Dermis blood vessel endothelial cell (primary cell): ENCODE data around the gene PGGHG. TPM values are rescaled to one million over a fixed set of nuclear protein-coding genes. Genes with fewer than 3 reads are reported as not detected.
"Not testable (repeated sequence)": the region's sequence is repeated elsewhere in the genome, so short reads cannot be mapped to it uniquely, and the experiment has no call there.

ENCODE experiments used
- DNase-seq: peaks from one replicate; pipeline ENCODE4 v3.0.0; 2010
- total RNA-seq: library from RNA; depleted of rRNA; stranded (reverse); fragments of >200 nt; gene quantifications from 2 replicates; pipeline ENCODE4 v1.2.3, GENCODE V29; 2014

The PGGHG gene
- total RNA-seq, 1 donor from 2014 or later = 28.4 TPM

DNA sequence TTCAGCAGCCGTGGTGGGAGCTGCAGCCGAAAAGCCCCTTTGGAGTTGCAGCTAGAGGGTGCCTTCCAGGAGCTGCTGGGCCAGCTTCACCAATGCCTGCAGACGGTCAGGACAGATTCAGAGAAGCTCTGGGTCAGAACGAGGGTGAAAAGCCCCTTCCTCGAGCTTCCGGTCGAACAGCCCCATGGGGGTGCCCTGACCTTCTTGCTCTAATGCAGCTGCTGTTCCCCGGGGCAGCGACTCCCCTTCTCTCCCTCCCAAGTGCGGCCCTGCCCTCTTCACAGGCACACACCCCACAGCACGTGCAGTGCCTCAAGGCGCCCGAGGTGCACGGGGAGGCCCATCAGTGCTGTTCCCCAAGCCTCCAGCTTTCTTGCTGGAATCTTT, 41.4 kb downstream of the PGGHG start:
- no peak for DNase-seq

DNA sequence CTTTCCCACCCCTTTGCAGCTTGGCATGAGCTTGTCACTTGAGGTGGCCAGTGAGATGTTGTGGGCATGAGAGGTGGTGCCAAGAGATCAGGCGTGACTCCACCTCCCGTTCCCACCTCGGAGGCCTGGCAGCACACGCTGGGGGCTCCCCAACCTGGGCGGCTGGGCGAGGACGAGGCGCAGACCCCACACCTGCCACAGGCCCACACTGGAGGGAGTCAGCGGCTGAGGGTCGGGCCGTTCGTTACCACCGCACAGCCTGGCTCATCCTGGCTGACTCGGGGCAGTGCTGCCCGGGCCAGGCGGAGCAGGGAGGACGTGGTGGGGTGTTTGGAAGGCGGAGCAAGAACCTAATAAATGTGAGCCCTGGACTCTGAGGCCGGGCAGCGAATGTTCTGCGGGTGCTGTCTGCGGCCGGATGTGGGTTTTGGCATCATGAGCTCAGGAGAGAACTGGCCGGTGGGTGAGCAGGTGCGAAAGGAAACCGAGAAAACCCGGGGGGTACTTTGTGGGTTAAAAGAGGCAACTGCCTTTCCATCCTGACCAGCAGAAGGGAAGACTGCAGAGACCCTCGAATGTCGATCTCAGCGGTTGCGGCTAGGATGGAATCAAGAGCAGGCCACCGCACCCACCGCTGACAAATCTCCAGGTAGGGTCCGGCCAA, 41.9 kb downstream of the PGGHG start:
- DNase-seq = no peak

DNA sequence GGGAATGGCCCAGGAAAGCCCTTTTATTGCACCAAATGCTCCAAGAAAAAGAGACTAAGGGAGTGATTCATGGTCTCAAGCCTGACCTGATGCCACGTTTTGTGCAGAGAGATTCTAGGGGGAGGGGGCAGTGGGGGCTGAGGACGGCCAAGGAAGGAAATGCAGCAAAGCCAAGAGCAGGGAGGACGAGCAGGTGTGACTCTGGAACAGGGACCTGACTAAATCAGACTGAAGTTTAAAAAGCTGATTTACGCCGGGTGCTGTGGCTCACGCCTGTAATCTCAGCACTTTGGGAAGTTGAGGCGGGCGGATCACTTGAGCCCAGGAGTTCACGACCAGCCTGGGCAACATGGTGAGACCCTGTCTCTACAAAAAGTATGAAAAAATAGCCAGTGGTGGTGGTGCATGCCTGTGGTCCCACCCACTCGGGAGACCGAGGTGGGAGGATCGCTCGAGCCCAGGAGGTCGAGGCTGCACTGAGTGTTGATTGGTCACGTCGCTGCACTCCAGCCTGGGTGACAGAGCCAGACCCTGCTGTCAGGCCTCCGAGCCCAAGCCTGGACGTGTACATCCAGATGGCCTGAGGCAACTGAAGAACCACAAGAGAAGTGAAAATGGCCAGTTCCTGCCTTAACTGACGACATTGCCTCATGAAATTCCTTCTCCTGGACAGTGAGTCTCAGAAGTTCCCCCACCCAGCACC, 42.6 kb downstream of the PGGHG start:
- DNase-seq = no peak

DNA sequence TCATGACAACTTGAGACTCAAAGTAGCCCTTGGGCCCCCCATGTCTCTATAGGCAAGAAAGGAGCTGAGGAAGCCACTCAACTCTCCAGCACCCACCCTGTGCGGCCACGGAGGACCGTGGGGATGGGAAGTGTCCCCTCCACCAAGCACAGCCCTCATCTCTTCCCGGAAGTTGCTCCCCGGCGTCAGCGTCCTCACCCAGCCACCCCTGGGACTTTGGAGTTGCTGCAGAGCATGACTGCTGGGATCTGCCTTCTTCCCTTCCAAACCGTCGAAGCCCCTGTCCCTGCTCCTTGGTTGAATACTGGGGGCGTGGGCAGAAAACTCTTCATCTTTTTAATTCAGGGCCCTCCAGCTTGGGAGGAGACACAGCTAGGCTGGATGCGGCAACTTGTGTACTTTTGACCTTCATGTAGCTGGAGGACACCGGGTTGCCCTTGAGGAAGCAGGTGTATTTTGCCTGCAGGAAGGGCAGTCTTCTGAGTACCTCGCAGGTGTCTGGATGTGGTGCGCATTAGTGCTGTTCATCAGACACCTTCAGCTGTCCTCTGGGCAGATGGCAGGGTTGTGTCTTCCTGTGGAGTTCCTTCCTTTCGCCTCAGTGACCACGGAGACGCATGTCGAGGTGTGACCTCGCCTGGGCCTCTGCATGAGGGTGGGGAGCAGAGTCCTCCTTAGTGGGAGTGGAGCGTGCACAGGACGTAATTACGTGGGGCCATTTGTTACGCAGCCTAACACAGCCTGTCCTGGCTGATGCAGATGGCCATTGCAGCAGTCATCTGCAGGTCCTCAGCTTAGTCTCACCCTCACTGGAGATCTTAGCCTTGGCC, 43.9 kb downstream of the PGGHG start:
- no peak for DNase-seq

DNA sequence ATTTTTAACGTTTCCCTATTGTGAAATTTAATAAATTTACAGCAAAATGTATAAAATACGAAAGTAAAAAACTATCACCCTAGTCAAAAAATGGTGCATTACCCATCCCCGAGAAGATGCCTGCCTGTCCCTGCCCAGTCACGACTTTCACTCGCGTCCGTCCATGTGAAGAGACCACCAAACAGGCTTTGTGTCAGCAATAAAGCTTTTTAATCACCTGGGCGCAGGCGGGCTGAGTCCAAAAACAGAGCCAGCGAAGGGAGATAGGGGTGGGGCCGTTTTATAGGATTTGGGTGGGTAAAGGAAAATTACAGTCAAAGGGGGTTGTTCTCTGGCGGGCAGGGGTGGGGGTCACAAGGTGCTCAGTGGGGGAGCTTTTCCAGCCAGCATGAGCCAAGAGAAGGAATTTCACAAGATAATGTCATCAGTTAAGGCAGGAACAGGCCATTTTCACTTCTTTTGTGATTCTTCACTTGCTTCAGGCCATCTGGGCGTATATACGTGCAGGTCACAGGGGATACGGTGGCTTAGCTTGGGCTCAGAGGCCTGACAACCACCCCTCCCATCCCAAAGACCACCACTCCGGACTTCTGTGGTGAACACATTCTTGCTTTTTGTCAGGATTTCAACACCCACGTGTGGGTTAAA, 44.8 kb downstream of the PGGHG start:
- DNase-seq = not testable (repeated sequence)

DNA sequence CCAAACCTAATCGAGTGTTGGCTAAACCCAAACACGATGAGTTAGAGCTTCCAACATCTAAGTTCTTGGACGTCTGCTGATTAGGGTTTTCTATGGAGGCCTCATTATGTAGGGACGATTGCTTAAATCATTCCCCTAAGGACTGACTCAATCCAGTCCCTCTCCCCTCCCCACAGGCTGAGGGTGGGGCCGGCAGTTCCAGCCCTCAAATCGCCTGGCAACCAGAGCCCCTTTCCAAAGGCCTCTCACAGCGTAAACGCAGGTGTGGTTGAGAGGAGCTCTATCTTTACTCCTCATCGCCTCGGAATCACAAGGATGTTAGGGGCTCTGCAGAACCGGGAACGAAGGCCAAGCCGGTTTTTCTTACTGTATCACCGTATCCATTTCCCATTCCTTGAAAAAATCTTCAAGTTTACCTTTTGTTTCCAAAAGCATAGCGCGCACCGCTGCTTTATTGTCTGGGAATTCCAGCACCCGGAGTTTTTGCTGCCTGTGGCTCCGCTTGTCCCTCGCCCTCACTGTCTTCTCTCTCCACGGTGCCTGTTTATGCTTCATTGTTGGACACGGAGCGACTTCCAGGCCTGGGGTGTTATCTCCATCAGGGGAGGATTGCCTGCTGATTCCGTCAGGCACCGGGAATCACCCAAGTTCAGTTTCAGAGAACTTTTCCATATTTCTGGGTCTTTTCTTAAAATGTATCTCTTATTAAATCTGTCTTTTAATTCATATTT, 45.5 kb downstream of the PGGHG start:
- no peak for DNase-seq

DNA sequence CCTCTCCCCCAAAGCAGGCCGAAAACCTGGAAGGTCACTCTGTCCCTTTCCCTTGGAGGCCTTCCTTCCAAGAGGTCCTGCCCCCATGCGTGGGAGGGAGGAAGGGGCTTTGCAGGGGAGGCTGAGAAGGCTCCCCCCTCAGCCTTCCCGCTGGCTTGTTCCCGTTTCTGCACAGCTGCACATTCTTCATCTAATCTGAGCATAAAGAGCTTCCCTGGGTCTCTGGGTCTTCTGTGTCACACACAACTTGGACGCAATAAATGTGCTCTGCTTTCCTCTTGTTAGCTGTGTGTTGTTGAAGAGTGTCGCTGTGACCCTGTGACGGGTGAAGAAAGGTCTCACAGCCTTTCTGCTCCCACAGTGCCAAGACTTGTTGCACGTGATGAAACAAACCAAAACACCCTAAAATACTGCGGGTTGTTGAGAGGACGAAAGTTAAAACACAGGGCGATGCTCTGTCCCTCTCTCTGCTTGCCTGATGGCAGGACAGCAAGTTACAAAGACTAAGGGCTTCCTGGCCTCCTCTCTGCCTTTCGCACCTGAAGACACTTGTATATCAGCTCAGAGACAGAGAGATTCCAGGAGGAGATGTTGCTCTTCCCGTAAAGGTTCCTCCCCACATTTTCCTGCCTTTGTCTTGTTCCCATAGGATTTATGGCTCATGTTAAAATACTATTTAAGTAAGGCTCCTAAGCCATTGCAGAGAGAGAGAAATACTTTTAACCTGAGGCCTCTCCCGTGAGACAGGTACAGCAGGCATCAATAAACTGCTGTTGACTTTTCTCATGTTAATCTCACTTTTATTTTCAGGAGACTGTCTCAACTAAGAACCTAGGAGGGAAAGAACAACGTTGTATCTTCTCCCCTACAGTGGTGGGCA, 47.1 kb downstream of the PGGHG start:
- DNase-seq = peak; percentile 32

DNA sequence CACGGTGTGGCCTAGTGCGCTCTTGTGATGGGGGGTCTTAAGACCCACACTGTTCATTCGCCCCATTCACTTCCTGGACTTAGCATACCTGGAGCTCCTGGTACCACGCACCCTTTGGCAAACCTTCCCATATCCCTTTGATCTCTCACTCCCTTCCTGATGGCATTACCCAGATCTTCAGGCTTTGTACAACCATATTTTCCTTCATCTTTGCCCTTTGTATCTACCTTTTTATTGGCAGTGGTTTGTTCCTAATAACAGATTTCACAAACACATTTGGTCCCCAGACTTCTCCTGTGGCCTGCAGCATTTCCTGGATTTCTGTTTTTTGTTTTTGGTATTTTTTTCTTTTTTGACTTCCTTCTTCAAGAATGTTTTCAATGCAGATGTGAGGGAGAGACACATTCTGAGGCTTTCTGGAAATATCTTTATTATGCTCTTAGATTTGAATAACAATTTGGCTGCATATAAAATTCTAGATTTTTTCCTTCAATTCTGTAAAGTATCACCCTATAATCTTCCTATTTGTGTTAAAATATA, 47.8 kb downstream of the PGGHG start:
- DNase-seq = no peak

DNA sequence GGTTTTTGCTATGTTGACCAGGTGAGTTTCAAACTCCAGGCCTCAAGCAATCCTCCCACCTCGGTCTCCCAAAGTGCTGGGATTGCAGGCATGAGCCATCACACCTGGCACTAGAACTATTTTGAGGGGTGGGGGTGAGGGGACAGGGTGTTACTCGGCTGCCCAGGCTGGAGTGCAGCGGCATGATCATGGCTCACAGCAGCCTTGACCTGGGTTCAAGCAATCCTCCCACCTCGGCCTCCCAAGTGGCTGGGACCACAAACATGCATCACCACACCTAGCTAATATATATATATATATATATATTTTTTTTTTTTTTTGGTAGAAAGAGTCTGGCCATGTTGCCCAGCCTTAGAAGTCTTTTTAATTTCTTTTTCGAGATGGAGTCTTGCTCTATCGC, 48.8 kb downstream of the PGGHG start:
- DNase-seq = no peak

DNA sequence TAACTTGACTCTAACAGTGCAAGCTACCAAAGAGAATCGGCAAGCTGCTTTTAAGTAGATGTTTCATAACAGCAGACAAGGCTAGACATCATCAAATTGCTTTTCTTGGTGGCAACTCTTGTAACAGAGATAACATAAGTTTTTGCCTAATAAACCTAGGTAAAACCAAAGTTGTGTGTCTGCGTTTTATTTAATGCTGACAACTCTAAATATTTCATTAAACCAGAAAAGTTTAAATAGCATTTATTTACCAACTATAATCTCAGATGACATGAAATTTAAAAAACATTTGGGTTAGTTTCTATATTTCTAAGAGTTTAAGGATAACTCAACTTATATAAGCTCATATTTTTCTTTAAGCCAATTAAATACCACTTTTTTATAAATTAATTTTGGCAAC, 51.0 kb downstream of the PGGHG start:
- DNase-seq = no peak

DNA sequence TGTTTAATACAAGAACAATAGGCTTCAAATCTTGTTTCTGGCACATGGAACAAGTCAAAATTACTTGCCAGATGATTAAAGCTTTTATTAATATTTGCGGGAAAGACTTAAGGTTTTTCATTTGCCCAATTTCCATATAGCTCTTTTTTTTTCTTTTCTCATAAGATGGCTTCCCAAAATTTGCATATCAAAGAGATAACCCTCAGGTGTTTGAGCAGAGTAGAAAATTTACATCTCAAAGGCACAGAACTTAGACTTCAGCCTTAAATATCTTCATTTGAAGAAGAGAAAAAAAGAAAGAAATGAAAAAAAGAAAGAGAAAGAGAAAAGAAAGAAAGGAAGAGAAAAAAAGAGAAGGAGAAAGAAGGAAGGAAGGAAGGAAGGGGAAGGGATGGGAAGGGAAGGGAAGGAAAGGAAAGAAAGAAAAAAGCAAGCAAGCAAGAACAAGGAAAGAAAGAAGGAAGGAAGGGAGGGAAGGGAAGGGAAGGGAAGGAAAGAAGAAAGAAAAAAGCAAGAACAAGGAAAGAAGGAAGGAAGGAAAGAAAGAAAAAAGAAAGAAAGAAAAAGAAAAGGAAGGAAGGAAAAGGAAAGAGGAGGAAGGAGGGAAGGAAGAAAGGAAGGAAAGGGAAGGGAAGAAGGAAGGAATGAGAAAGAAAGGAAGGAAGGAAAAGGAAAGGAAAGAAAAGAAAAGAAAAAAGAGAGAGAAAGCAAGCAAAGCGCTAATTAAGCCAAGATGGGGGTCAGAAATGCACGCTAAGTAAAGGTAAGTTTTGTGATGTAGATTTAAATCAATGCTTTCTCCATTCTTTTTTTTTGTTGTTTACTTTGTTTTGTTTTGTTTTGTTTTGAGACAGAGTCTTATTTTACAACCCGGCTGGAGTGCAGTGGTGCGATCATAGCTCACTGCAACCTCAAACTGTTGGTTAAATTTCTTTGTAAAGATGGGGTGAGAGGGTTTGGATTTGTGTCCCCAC, 51.9 kb downstream of the PGGHG start:
- no peak for DNase-seq

DNA sequence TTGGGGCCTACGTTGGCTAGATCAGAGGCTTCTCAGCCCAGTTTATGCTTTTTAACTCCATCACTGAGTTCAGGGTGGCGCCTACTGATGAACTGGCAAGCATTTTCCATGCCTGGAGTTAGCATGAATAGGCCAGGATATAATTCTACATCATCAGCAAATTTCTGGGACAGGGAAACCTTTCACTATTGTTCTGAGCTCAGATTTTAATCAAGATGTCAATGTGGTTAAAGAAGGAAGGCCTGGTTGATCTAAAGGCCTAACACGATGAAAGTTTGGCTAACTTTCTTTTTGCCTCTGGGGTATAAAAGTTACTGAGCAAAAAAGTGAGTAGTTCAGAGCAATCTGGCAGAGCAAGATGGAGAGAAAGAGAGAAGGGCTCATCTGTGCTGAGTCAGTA, 53.4 kb downstream of the PGGHG start:
- no peak for DNase-seq

DNA sequence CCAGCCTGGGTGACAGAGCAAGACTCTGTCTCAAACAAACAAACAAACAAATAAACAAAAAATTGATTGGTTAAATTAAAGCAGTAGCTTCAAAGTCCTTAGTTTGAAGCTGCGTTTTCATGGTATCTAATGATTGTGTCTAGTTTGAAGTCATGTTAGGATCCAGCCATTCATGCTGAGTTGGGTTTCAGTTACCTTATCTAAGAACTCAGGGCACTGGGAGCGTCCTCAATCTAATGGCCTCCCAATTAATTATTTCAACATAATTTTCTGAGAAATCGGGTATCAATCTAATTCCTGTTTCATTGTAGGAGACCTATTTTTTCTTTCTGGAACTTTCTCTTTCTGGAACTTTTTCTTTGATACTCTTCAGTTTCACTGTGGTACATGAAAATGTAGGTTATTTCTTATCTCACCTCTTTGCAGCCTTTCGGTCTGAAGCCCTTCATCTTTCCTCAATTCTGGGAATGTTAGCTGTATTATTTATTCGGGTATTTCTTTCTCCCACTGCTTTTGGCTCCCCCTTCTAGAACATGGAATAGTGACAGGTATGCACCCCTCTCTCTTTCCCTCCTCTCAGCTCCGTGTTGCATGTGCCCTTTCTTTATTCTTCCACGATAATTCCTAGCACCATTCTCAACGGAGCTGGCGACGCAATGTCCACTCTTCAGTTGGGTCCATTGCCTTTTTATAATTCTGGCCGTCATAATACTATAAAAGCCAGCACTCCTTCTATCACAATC, 56.1 kb downstream of the PGGHG start:
- no peak for DNase-seq

Other genes with a start within 250 kb of the PGGHG start
- gene SCGB1C1, start 96.0 kb upstream of the PGGHG start, total RNA-seq = not detected in 2 replicates
- 13.4 and 17.3 TPM in 2 replicates for gene BET1L, start 81.7 kb upstream of the PGGHG start, total RNA-seq
- gene RIC8A, start 81.4 kb upstream of the PGGHG start, total RNA-seq = 127 and 140 TPM in 2 replicates
- gene SIRT3, start 52.8 kb upstream of the PGGHG start, total RNA-seq = 7.1 and 9.0 TPM in 2 replicates
- gene PSMD13, start 52.1 kb upstream of the PGGHG start, total RNA-seq = 160 and 183 TPM in 2 replicates
- gene NLRP6, start 10.7 kb upstream of the PGGHG start, total RNA-seq = not detected in 2 replicates
- not detected in 2 replicates for gene IFITM5, start 10.4 kb downstream of the PGGHG start, total RNA-seq
- 69.8 and 135 TPM in 2 replicates for gene IFITM2, start 18.7 kb downstream of the PGGHG start, total RNA-seq
- 0.37 and 3.4 TPM in 2 replicates for gene IFITM1, start 24.9 kb downstream of the PGGHG start, total RNA-seq
- gene IFITM3, start 31.7 kb downstream of the PGGHG start, total RNA-seq = 41.4 and 80.2 TPM in 2 replicates
- gene B4GALNT4, start 80.4 kb downstream of the PGGHG start, total RNA-seq = 0.42 and 5.6 TPM in 2 replicates
- gene PKP3, start 105.1 kb downstream of the PGGHG start, total RNA-seq = 0.09 and 0.68 TPM in 2 replicates
- gene SIGIRR, start 125.9 kb downstream of the PGGHG start, total RNA-seq = 43.2 and 52.2 TPM in 2 replicates
- gene ANO9, start 152.9 kb downstream of the PGGHG start, total RNA-seq = 0.42 and 10.7 TPM in 2 replicates
- gene PTDSS2, start 161.2 kb downstream of the PGGHG start, total RNA-seq = 34.5 and 50.2 TPM in 2 replicates
- gene RNH1, start 218.1 kb downstream of the PGGHG start, total RNA-seq = 257 and 310 TPM in 2 replicates
- 51.6 and 70.2 TPM in 2 replicates for gene HRAS, start 246.4 kb downstream of the PGGHG start, total RNA-seq
- gene LRRC56, start 248.4 kb downstream of the PGGHG start, total RNA-seq = 0.56 and 0.68 TPM in 2 replicates